Stimulated activated CD4-positive, alpha-beta T cell treated with anti-CD3 and anti-CD28 coated beads, Interleukin-1b, Interleukin-23, amount 100 ng/mL, for 24 hours (primary cell): Measurements from ENCODE around the gene GBP5.

Experiments
- DNase-seq, 4 experiments: peaks; one replicate each; pipeline ENCODE4 v3.0.0-alpha.2; 2020; ENCODE audit warnings: low read depth in 4 of 4, low spot score in 1 of 4

GBP5 gene, protein sequence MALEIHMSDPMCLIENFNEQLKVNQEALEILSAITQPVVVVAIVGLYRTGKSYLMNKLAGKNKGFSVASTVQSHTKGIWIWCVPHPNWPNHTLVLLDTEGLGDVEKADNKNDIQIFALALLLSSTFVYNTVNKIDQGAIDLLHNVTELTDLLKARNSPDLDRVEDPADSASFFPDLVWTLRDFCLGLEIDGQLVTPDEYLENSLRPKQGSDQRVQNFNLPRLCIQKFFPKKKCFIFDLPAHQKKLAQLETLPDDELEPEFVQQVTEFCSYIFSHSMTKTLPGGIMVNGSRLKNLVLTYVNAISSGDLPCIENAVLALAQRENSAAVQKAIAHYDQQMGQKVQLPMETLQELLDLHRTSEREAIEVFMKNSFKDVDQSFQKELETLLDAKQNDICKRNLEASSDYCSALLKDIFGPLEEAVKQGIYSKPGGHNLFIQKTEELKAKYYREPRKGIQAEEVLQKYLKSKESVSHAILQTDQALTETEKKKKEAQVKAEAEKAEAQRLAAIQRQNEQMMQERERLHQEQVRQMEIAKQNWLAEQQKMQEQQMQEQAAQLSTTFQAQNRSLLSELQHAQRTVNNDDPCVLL

DNA sequence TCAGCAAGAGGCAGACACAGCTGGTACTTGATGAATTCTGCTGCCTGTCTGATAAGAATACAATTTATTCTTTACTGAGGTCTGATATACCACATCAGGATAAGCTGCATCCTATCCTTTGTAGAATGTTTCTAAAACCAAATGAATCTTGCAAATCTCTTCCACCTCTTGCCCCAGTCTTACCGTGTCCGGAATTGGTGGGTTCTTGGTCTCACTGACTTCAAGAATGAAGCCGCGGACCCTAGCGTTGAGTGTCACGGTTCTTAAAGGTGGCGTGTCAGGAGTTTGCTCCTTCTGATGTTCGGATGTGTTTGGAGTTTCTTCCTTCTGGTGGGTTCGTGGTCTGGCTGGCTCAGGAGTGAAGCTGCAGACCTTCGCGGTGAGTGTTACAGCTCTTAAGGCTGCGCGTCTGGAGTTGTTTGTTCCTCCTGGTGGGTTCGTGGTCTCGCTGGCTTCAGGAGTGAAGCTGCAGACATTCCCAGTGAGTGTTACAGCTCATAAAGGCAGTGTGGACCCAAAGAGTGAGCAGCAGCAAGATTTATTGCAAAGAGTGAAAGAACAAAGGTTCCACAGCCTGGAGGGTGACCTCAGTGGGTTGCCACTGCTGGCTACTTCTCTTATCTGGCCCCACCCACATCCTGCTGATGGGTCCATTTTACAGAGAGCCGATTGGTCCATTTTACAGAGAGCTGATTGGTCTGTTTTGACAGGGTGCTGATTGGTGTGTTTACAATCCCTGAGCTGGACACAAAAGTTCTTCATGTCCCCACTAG lies at the start of gene GBP5:
Gene GBP5, minus strand, starts transcription at position 592 of the 773 bp plus-strand sequence. CDS start 3,305 bp downstream, outside the sequence.
- peak in 1 of 4 experiments; percentile 43 for DNase-seq

DNA sequence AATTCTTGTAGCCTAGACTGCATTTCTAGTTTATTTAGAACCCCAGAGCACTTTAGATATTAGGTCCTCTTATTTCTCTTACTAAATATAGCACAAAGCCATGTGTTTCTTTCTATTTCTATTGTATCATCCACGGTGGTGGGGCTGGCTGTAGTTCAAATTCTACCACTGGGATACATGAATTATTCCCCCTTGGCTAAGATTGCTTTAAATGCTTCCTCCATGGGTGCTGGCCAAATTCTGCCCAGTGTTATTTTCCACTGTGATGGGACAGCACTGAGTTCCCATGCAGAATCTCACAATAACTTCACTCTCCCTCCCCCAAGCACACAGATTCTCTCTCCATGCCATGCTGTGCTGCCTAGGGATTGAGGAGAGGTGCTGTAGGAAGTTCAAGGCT lies 49.7 kb upstream of the GBP5 start:
- DNase-seq: no peak

DNA sequence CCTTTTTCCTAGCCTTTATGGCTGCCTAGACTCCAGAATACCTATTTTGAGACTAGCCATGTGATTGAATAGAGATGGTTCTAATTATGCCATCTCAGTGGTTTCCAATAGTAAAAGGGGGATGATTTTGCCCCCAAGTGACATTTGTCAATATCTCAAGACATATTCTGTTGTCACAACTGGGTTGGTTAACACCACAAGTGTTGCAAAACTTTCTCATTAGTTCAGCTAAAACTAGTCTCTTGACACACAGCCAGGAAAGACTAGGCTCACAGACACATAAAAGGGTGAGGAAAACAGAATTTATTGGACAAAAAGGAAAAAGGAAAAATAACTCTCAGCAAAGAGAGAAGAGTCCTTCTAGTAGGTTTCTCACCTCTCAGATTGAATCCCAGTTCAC lies 39.9 kb upstream of the GBP5 start:
- no peak for DNase-seq

DNA sequence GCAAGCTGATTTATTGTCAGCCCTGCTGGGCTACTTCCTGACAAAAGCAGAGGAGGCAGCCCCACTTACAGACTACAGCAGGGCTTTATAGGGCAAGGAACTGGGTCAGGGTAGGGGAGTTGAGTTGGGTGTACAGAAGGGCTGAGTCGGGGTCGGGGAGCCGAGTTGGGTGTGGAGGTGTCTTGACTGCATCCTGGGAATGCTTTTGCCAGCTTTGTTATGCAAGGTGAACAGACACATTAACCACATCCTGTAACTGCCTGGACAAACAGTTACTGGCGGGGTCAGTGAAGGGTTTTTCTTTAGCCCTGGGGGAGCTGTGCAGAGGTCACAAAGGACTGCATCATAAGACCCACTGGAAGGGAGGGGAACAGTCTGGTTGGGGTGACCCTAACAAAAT lies 39.1 kb upstream of the GBP5 start:
- DNase-seq: no peak

DNA sequence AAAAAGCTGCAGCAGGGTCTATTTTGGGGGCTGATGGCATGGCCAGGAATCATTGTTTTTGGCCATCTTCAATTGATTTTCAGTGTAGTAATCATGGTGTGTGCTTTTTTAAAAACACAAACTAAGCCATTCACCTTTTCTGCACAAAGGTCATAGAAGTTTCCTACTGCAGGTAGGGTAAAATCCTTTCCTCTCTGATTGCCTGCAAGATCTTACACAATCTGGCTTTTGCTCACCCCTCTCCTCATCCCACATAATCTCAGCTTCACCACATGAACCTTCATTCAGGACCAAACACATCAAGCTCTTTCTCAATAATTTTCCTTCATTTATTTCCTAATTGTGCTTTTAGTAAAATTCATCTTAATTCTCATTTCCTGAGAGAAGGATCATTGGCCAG lies 38.3 kb upstream of the GBP5 start:
- DNase-seq: no peak

DNA sequence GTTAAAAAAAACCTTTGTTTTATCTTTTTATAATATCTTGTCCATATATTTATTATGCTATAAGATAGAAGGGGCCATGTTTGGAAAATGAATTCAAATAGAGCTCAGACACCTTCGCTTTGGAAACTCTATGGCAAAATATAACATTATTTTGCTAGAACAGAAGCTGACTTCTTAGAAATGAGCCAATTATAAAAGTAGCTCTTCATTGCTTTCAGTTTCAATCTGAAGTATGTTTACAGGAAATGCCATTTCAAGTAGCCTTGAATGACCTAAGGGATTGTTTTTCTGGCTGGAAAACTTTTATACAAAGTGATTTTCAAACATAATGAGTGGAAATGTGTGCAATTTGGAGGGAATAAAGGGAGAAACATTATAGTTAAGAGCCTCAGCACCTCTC lies 37.8 kb upstream of the GBP5 start:
- no peak for DNase-seq

DNA sequence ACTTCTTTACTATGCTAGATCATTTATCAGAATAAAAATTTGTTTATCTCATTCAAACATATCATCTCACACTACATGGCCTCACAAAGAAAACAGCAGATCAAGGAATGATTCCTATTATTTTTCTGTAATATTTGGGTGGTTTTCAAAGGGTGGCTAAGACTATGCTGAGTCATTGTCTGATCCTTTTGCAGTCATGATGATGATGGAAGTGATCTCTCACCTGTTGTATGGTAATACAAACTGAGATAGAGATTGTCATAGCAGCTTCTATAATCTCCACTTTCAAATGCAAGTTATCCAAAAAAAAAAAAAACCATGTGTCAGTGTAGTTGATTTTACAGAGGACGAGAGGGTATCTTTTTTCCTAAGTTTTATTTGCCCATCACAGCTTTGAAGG lies 37.2 kb upstream of the GBP5 start:
- DNase-seq: no peak

DNA sequence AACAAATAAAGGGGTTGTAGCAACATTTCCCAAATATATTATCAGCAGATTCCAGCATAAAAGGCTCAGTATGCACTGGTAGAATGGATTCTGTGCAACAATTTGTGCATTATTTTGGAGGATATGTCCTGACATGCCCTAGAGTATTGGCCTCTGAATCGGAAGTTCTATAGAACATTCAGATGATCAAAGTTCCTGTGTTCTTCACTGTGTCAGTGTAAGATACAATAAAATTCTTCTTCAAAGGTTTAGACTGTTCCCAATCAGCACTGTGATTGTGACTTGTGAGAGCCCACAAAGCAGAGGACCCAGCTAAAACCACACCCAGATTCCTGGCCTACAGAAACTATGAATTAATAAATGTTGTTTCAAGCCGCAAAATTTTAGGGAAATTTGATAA lies 33.6 kb upstream of the GBP5 start:
- DNase-seq: no peak

DNA sequence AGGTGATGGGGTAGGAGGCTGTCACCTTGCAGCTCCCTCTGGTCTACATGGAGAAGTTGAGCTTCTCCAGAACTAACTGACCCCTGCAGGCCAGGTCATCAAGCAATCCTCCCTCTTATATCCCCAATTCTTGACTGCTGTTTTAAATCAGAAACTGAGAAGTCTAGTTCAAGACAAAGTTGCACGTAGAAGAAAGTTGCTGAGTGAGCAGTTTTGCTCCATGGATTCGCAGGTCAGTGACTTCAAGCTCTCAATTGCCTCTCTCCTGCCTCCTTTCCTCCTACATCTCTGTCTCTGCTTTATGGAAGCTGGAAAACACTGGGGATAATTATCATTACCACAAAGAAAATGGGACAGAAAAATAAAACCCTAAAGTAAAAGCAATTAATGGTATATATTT lies 32.8 kb upstream of the GBP5 start:
- no peak for DNase-seq

DNA sequence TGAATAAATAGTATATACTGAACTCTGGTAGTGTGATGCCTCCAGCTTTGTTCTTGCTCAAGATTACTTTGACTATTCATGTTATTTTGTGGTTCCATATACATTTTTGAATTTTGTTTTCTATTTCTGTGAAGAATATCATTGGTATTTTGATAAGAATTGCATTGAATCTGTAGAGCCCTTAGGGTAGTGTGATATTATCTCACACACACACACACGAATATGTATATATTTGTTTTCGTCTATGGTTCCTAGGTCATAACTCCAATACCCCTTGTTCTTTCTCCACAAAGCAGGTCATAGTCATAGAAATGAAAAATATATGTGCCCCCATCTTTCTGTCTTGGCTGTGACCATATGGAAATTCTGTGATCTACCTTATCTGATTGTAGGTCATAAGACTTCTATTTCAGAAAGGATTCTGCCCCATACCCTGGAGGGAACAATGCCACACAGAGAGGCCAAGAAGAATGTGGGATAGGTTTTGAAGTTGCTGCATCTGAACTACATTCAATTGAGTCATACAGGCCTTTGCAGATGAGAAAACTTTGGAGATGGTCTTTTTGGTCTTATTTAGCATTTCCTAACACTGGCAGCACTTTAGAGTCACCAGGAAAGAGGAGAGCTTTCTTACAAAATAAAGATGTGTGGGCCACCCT lies 32.0 kb upstream of the GBP5 start:
- no peak for DNase-seq

DNA sequence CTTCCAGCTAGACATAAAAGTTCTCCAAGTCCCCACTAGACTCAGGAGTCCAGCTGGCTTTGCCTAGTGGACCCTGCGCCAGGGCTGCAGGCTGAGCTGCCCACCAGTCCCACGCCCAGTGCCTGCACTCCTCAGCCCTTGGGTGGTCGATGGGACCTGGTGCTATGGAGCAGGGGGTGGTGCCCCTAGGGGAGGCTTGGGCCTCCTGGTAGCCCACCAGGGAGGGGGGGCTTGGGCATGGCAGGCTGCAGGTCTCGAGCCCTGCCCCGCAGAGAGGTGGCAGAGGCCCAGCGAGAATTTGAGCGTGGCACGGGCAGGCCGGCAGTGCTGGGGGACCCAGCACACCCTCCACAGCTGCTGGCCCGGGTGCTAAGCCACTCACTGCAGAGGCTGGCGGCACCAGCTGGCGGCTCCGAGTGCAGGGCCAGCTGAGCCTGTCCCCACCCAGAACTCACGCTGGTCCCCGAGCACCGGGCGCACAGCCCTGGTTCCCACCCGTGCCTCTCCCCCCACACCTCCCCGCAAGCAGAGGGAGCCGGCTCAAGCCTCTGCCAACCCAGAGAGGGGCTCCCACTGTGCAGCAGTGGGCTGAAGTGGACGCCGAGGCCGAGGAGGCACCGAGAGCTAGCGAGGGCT lies 30.2 kb upstream of the GBP5 start:
- DNase-seq: no peak

DNA sequence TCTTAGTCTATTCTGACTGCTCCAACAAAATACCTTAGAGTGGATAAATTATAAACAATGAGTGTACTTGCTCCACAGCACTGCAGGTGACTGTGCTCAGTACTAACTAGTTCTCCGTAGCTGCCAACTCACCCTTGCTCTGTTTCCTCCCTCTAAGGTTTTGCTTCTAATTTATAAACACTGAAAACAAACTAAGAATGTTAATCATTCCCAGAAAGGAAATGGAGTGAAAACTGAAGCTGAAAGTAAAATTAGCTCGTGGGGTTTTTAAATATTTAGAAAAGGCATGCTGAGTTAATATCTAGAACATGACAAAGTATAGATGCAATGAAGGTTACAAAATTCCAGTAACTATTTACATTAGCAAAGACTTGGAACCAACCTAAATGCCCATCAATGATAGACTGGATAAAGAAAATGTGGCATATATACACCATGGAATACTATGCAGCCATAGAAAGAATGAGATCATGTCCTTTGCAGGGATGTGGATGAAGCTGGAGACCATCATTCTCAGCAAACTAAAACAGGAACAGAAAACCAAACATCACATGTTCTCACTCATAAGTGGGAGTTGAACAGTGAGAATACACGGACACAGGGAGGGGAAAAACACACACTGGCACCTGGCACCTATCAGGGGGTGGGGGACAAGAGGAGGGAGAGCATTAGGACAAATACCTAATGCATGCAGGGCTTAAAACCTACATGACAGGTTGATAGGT lies 27.2 kb upstream of the GBP5 start:
- peak in 2 of 4 experiments; percentile 22 to 27 for DNase-seq

DNA sequence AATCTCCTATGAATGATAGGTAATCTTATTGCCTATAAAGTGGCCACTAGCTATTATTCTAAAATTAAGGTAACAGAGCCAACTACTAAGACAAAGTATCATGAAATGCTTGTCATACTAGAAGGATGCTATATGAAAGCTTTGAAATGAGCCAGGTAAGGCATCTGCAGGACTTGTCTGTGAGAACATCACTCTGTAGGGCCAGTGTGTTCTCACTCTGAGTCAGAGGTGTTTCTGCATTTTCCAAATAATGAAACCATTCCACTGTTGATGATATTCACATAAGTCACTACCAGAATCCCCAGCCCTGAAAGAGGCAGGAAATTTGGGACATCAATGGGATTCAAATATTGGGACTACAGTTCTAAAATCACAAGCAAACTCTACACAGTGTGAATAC lies 25.8 kb upstream of the GBP5 start:
- DNase-seq: no peak

DNA sequence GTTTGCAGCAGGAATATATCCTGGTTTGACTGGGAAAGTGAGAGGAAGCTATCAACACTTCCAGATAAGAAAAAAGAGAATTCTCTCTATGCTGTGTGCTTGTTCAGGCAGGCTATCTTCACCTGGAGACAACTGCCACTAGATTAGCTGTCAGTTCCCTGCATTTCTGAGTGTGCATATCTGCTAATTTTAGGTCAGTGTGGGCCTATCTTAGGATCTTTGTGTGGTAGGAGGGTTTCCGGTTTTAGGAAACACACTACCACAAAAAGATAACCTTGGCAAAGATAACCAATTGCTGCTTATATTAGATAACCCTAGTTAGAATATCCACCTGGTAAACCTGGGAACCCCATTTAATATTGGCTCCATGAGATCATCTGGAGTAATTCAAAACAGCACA lies 22.5 kb upstream of the GBP5 start:
- no peak for DNase-seq

DNA sequence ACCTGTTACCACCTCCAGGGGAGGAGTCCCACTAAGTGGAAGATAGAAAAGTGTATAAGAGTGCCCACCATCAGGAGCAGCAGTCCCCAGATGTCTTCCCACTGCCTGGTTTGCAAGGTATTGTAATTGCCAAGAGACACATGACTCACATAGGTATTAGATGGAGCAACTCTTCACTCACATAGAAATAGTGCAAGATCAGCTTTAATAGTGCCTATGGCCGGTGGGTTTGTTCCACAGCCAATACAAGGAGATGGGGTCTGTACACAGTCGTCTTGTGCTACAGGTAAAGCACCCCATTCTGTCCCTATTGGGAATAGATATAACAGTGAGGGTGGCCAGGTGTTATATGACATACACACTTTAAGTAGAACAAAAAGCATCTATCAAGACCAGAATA lies 18.6 kb upstream of the GBP5 start:
- no peak for DNase-seq

DNA sequence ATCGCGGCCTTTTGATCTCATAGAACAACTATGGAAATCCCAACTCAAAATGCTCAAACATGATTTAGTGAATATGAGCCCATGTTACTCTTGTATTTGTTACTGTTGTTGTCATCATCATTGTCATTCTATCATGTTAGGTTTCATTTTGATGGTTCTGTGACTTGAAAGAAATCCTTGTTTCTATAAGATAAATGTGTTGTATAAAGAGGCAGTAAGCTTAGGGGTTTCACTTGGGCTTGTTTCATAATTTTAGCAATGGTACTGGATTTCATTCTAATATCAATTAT lies 15.3 kb upstream of the GBP5 start:
- no peak for DNase-seq

DNA sequence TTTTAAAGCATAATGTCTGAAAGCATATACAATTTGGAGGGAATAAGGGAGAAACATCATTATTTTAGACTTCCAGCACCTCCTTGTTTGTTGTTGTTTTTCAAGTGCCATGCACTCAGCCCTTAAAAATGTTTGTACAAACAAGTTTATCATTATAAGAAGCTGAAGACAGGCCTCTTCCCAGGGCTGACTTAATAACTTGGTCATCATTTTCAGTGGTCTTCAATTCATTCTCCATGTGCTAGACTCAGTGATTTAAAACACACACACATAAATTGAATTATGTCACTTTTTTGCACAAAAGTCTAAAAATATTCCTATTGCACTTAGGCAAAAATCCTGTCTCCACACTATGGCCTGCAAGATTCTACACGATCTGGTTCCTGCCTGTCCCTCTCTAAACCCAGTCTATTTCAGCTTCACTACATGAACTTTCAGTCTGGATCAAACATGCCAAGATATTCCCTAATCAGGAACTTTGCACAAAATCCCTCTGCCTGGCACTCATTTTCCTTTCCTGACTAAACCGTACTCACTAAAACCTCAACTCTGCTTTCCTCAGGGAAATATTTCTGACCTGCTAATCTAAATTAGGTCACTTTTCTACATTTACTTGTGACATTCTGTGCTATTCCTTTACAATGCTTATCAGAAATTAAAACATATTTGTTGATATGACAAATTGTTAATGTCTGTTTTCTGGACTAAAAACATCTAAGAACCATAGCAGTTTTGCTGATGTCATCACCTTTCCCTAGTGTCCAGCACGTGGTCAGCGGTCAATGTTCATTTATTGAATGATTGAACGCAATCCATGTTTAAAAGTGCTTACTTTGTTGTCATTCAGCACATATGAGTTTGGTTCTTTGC lies 14.8 kb upstream of the GBP5 start:
- no peak for DNase-seq

DNA sequence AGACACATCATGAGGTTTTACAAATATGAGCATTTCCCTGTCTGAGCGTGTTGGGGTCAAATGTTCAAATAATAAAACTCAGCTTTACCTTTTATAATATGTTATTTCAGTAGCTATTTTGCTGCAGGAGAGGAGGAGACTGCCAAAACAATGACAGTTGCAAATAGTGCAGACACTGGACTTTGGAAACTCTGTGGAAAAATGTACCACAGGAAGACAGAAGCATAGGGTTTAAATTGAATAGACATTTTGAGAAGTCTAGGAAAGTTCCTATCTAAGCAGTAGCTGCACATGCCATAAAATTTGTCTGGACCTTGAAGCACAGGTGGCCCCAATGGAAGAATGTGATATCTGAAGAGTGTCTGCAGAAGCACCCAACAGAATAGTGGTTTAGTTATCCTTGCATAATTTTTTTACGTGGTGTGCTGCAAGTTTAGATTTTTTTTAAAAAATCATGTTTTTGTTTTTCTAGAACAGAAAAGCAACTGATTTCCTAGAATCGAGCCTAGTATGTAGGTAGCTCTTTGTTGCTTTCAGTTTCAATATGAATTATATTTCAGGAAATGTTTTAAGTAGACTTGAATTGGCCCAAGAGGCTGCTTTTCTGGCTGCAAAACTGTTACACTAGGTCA lies 14.0 kb upstream of the GBP5 start:
- DNase-seq: no peak

DNA sequence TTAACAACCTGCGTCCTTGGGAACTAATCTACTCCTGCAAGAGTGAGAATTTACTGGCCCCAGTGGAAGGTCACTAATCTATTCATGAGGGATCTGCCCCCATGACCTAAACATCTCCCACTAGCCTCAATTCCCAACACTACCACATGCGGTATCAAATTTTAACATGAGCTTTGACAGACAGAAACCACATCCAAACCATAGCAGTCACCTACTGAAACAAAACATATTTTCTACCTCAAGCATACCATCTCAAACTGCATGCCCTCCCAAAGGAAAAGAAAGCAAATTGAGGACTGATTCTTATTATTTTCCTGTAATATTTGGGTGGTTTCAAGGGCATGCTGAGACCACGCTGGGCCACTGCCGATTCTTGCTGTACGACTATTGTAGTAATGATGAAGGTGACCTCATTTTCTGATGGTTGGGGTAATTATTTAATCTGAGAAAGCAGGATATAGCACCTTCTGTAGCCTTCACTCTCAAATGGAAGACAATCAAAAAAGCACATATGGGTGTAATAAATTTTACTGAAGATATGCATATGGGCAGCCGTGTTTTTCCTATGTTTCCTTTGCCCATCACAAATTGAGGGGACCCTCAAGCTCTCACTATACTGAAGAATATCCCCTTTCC lies 13.2 kb upstream of the GBP5 start:
- DNase-seq: no peak
